ENCODE results near the gene NSMCE4A.

The NSMCE4A gene

DNA sequence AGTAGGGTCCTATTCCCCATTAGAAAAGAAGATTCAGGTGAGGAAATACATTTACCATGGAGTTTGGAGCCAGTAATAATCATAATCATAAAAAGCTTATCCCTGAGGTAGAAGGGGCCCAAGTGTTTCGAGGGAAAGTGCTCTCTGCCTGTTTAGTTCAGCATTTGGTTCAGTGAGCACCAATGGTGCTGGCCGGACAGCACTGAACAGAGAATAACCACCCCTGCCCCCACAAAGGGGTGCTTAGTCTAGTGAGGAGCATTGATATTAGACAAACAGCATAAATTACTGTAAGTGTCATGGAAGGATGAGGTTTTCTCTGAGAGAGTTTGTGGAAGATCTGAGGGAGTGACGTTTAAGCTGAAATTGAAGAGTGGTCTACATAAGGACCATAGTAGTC is 25.6 kb downstream of the NSMCE4A start:
- no peaks in the 10 kb centered on the region for H4K20me1 ChIP-seq (ENCODE audit: insufficient read depth, low read length)
- H3K9me3 ChIP-seq (ENCODE audit: insufficient read depth, low read length, severe bottlenecking) = no peaks in the 10 kb centered on the region
- H3K9ac ChIP-seq (ENCODE audit: low read depth, low read length) = no peak overlapping the region
- no peaks in the 10 kb centered on the region for H3K4me1 ChIP-seq (ENCODE audit: insufficient read depth, low read length)
- no peaks in the 10 kb centered on the region for H3K79me2 ChIP-seq (ENCODE audit: insufficient read depth, low read length)
- H3K27me3 ChIP-seq (ENCODE audit: insufficient read depth, low read length, poor library complexity) = no peaks in the 10 kb centered on the region
- DNase-seq (no peak), ATAC-seq (ENCODE audit: insufficient read depth, low read depth) (no peak)
- TF ChIP-seq EZH2 (IDR thresholded peaks at IDR 0.05; ENCODE audit: borderline replicate concordance, low read depth, low read length, severe bottlenecking) = no peak
- TF ChIP-seq, protein P1, sequence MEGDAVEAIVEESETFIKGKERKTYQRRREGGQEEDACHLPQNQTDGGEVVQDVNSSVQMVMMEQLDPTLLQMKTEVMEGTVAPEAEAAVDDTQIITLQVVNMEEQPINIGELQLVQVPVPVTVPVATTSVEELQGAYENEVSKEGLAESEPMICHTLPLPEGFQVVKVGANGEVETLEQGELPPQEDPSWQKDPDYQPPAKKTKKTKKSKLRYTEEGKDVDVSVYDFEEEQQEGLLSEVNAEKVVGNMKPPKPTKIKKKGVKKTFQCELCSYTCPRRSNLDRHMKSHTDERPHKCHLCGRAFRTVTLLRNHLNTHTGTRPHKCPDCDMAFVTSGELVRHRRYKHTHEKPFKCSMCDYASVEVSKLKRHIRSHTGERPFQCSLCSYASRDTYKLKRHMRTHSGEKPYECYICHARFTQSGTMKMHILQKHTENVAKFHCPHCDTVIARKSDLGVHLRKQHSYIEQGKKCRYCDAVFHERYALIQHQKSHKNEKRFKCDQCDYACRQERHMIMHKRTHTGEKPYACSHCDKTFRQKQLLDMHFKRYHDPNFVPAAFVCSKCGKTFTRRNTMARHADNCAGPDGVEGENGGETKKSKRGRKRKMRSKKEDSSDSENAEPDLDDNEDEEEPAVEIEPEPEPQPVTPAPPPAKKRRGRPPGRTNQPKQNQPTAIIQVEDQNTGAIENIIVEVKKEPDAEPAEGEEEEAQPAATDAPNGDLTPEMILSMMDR (IDR thresholded peaks at IDR 0.05; ENCODE audit: borderline replicate concordance, extremely low read depth, low read length, poor library complexity, severe bottlenecking) = no peak
- no peak overlapping the region for H3K4me3 ChIP-seq (ENCODE audit: low read depth in 1 of 2, low read length in 2 of 2)
- no peaks in the 10 kb centered on the region for H3K36me3 ChIP-seq (ENCODE audit: insufficient read depth, low read length)
- H3K27ac ChIP-seq (ENCODE audit: low read length) = no peak overlapping the region
- H2AFZ ChIP-seq (ENCODE audit: low read depth, low read length) = no peak overlapping the region
- no peak overlapping the region for H3K4me2 ChIP-seq (ENCODE audit: insufficient read depth, low read length)

GRCh38 chr10:121949049-121949448 is 26.0 kb downstream of the NSMCE4A start:
- H4K20me1 ChIP-seq (ENCODE audit: insufficient read depth, low read length) = no peaks in the 10 kb centered on the region
- DNase-seq = no peak
- H3K27ac ChIP-seq (ENCODE audit: low read length) = no peak overlapping the region
- no peak overlapping the region for H3K9ac ChIP-seq (ENCODE audit: low read depth, low read length)
- no peak for TF ChIP-seq EZH2 (IDR thresholded peaks at IDR 0.05; ENCODE audit: borderline replicate concordance, low read depth, low read length, severe bottlenecking)
- TF ChIP-seq, protein P1 (IDR thresholded peaks at IDR 0.05; ENCODE audit: borderline replicate concordance, extremely low read depth, low read length, poor library complexity, severe bottlenecking) = no peak
- no peak for ATAC-seq (ENCODE audit: insufficient read depth, low read depth)
- no peaks in the 10 kb centered on the region for H3K27me3 ChIP-seq (ENCODE audit: insufficient read depth, low read length, poor library complexity)
- no peaks in the 10 kb centered on the region for H3K79me2 ChIP-seq (ENCODE audit: insufficient read depth, low read length)
- no peaks in the 10 kb centered on the region for H3K36me3 ChIP-seq (ENCODE audit: insufficient read depth, low read length)
- no peaks in the 10 kb centered on the region for H3K9me3 ChIP-seq (ENCODE audit: insufficient read depth, low read length, severe bottlenecking)
- H3K4me1 ChIP-seq (ENCODE audit: insufficient read depth, low read length) = no peaks in the 10 kb centered on the region
- no peak overlapping the region for H3K4me2 ChIP-seq (ENCODE audit: insufficient read depth, low read length)
- H3K4me3 ChIP-seq (ENCODE audit: low read depth in 1 of 2, low read length in 2 of 2) = no peak overlapping the region
- no peak overlapping the region for H2AFZ ChIP-seq (ENCODE audit: low read depth, low read length)

DNA sequence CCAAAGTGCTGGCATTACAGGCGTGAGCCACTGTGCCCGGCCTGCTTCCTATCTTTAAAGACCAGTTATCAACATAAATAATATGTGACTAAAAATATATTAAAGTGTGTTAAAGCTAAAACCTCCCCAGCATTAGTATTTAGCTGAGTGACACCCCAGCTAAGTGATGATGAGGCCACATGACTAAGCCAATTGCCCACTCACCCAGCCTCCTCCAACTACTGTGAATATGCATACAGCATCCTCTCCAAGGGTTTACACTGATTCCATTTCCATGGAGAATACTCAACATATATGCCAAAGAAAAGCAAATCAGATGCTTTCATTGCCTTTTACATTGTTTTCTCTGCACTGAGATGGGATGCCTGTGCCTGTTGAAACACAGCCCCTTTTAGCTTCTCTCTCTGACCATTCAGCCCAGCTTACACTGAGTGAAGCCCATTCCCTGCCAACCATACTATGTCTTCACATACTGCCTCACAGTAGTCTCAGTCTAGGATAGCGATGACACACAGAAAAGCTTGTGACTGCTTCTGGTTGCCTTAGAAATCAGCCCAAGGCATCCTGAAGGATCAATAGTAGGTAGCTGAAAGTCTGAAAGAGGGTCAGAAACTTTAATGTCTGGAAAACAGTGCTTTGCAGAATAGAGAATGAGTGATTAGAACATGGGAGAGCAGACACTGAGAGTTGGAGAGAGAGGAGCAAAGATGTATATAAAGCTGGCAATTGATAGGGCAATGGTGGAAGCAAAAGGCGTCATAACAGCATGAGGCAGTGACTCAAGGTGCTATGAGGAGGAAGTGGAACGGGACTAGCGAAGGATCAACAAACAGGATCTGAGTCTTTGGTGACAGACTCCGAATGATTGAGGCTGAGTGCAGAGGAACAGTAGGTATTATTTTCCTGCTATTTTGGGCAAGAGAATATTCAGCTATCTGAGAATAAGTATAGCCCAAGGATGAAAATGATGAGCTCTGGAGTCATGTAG is 27.4 kb downstream of the NSMCE4A start:
- no peaks in the 10 kb centered on the region for H3K9me3 ChIP-seq (ENCODE audit: insufficient read depth, low read length, severe bottlenecking)
- no peaks in the 10 kb centered on the region for H3K36me3 ChIP-seq (ENCODE audit: insufficient read depth, low read length)
- no peak overlapping the region for H3K27ac ChIP-seq (ENCODE audit: low read length)
- TF ChIP-seq, protein P1 (IDR thresholded peaks at IDR 0.05; ENCODE audit: borderline replicate concordance, extremely low read depth, low read length, poor library complexity, severe bottlenecking) = no peak
- no peak for TF ChIP-seq EZH2 (IDR thresholded peaks at IDR 0.05; ENCODE audit: borderline replicate concordance, low read depth, low read length, severe bottlenecking)
- no peak overlapping the region for H3K4me2 ChIP-seq (ENCODE audit: insufficient read depth, low read length)
- H3K27me3 ChIP-seq (ENCODE audit: insufficient read depth, low read length, poor library complexity) = no peaks in the 10 kb centered on the region
- DNase-seq (no peak), ATAC-seq (ENCODE audit: insufficient read depth, low read depth) (no peak)
- H3K9ac ChIP-seq (ENCODE audit: low read depth, low read length) = no peak overlapping the region
- H3K4me3 ChIP-seq (ENCODE audit: low read depth in 1 of 2, low read length in 2 of 2) = no peak overlapping the region
- H3K79me2 ChIP-seq (ENCODE audit: insufficient read depth, low read length) = no peaks in the 10 kb centered on the region
- H4K20me1 ChIP-seq (ENCODE audit: insufficient read depth, low read length) = no peaks in the 10 kb centered on the region
- H3K4me1 ChIP-seq (ENCODE audit: insufficient read depth, low read length) = no peaks in the 10 kb centered on the region
- no peak overlapping the region for H2AFZ ChIP-seq (ENCODE audit: low read depth, low read length)

All from DND-41 (cell line).